Measurements from ENCODE around the gene SIGLEC1. TPM values are rescaled to one million over a fixed set of nuclear protein-coding genes. Genes with fewer than 3 reads are reported as not detected.

SIGLEC1 gene
- total RNA-seq = not detected in 2 replicates

GRCh38 chr20:3712279-3712873, at the start of gene SIGLEC1:
TSS of gene SIGLEC1 (minus strand) at chr20:3712600. CDS start at chr20:3707128, 5,472 bp downstream.

GRCh38 chr20:3732327-3733118, 20.1 kb upstream of the SIGLEC1 start, which contains the start of gene HSPA12B:
TSS of gene HSPA12B (plus strand) at chr20:3732685. CDS start at chr20:3738675, 5,990 bp downstream.

DNA sequence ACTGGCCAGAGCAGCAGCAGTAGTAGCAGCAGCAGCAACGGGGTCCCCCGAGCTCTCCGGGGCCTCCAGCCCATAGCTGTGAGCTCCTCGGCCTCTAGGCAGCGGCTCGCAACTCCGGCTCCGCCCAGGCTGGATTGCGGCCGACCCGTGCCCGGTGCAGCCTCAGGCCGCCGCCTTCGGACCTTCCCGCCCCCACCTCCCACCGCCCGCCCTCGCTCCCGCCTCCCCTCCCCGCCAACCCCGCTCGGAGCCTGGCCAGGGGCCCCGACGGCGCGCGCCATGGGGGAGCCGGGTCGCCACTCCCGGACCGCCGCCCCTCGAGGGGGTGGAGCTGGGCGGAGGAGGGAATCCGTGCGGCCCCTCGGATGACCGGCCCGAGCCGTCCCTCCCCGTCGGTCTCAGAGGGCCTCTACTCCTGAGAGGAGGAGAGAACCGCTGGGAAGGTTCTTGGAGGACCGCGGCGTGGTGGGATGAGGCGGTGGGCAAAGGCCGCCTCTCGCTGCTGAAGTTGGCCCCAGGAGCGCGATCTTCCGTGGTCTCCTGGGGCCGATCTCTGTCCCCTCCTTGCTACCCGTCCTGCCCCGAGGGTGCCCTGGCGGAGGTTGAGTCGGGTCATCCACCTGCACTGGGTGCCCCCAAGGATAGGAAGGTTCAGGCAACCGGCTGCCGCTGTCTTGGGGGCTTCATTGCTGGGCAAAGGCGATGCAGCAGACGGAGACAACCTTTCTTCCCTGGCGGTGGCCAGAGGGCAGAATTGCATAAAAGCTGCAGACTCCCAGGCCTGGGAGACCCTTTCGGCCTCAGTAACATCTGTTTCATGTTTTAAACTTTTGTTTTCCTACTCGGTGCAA, 30.2 kb downstream of the SIGLEC1 start, which contains the start of gene ADAM33:
ADAM33 (minus strand) TSS at position 80 of the 851 bp plus-strand sequence; CDS start at position 74, 6 bp downstream.

DNA sequence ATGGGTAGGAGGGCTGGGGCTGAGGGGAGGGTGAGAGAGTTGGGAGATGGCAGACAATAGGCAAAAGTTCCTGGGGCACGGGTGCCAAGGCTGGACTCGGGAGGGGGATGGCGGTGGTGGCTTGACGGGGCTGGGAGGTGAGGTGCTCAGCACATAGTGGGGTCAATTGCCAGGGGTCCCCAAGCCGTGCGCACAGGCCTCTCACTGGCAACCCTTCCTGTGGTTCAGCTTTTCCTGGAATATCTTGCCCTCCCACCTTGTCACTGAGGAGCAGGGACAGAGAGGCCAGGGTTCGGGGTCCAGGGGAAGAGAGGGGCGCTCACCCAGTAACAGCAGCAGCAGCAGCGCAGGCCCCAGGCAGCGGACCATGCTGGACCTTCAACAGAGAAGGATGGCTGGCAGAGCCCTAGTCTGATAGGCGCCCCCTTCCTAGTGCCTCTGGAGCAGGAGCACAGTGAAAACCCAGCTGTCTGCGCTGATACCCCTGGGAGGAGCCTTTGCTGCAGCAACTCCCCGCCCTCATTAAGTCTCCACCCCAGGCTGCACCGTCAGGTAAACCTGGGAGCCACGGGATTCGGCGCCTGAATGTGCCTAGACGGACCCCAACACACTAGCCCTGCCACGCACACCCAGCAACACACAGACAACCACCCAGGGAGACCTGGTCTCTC, 49.2 kb downstream of the SIGLEC1 start, which contains the start of gene GFRA4:
GFRA4 (minus strand) TSS at position 369 of the 671 bp plus-strand sequence; CDS start at position 369, 0 bp downstream.

Other genes with a start within 250 kb of the SIGLEC1 start
- gene ATRN, start 241.6 kb downstream of the SIGLEC1 start, total RNA-seq = 37.3 and 47.4 TPM in 2 replicates
- not detected in 2 replicates for gene GFRA4, start 49.2 kb downstream of the SIGLEC1 start, total RNA-seq
- gene ADAM33, start 30.6 kb downstream of the SIGLEC1 start, total RNA-seq = 0.09 and 0.11 TPM in 2 replicates
- gene HSPA12B, start 20.1 kb upstream of the SIGLEC1 start, total RNA-seq = 5.9 and 14.2 TPM in 2 replicates
- 12.1 and 12.5 TPM in 2 replicates for gene ADISSP, start 55.2 kb upstream of the SIGLEC1 start, total RNA-seq
- gene SPEF1, start 68.8 kb upstream of the SIGLEC1 start, total RNA-seq = under 0.01 TPM in 1 of 2 replicates, not detected in the other
- gene CENPB, start 74.1 kb upstream of the SIGLEC1 start, total RNA-seq = 72.8 and 82.2 TPM in 2 replicates
- gene CDC25B, start 83.7 kb upstream of the SIGLEC1 start, total RNA-seq = 18.0 and 24.2 TPM in 2 replicates
- 15.8 and 19.8 TPM in 2 replicates for gene AP5S1, start 107.9 kb upstream of the SIGLEC1 start, total RNA-seq
- gene MAVS, start 134.2 kb upstream of the SIGLEC1 start, total RNA-seq = 15.2 and 15.5 TPM in 2 replicates
- gene PANK2, start 176.8 kb upstream of the SIGLEC1 start, total RNA-seq = 36.0 and 37.3 TPM in 2 replicates